HUES6 (cell line): ENCODE results near the gene VPS37D.

Experiments
- H3K27ac ChIP-seq: 2 replicates; pipeline ENCODE4 v1.7.0; 2013; ENCODE audit warnings: low read depth, mild to moderate bottlenecking, low read length, inconsistent platforms
- H3K27me3 ChIP-seq: 2 replicates; pipeline ENCODE4 v1.6.1; 2013; ENCODE audit warnings: low read length; ENCODE audit not compliant: control insufficient read depth, insufficient read depth
- H3K36me3 ChIP-seq: 2 replicates; pipeline ENCODE4 v1.6.1; 2013; ENCODE audit warnings: low read length; ENCODE audit not compliant: control insufficient read depth, insufficient read depth
- H3K4me1 ChIP-seq: 2 replicates; pipeline ENCODE4 v1.6.1; 2013; ENCODE audit warnings: low read length; ENCODE audit not compliant: control insufficient read depth, insufficient read depth
- H3K4me3 ChIP-seq: 2 replicates; pipeline ENCODE4 v1.5.1; 2013; ENCODE audit warnings: low read depth, low read length
- H3K9ac ChIP-seq: one replicate; pipeline ENCODE4 v1.6.1; 2013; ENCODE audit warnings: mild to moderate bottlenecking, low read length
- H3K9me3 ChIP-seq: 2 replicates; pipeline ENCODE4 v1.6.1; 2013; ENCODE audit warnings: low read depth, low read length; ENCODE audit not compliant: control insufficient read depth, insufficient read depth

VPS37D gene

DNA sequence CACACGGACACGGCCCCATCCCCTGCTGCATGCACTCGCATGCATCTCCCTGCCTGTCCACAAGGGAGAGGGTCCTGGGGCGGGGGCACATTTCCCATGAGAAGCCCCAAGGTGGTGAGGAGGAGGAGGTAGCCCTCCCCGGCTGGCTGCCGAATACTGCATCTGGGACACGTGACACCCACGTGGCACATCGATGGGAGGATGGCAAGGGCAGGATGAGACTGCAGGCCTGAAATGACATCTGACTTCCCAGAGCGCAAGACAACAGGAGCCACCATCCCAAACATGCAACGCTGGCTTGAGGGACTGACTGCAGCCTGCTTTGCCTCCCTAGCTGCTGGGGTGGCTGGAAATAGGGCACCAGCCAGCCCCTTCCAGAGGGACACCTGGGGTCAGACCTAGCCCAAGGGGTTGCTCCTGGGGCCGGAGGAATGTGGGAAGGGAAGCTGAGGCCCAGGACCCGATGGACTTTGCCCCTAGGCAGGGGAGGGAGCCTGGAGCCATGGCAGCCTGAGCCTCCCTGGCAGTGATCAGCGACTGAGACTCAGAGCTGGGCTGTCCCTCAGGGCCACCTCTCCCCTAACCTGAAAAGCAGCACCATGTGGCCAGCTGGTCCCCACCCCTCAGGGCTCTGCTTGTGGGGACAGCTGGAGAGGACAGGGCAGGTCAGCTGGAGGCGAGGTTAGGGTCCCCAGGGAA is 31.9 kb downstream of the VPS37D start:
- Histone ChIP-seq H3K27ac (no peak overlapping the region), H3K9ac (no peak overlapping the region)

DNA sequence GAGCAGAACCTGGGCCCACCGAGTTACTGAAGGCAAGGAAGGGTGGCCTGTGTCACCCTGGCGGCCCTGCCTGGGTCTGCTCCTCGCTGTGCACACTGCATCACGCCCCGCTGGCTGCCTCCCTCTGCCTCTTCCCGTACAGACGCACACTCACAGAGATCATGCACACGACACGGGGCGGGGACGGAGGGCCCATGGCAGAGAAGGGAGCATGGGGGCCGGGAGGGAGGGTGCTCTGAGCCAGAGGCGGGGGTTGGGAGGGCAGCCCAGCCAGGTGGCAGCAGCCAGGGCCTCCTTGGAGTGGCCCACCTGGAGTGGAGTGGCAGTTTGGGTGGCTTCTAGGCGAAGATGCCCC is 32.4 kb downstream of the VPS37D start:
- no peaks in the 10 kb centered on the region for H3K27me3 ChIP-seq
- H3K36me3 ChIP-seq, result peaks cover 56% of the 10 kb centered on the region
- H3K27ac ChIP-seq, result no peak overlapping the region
- H3K9me3 ChIP-seq, result no peaks in the 10 kb centered on the region
- H3K4me1 ChIP-seq, result peaks cover 14% of the 10 kb centered on the region
- H3K4me3 ChIP-seq, result no peak overlapping the region
- H3K9ac ChIP-seq, result no peak overlapping the region

More for the DNA sequence above, 31.9 kb downstream of the VPS37D start:
- H3K4me3 ChIP-seq, result no peak overlapping the region
- peaks cover 61% of the 10 kb centered on the region for H3K36me3 ChIP-seq
- no peaks in the 10 kb centered on the region for H3K9me3 ChIP-seq
- no peaks in the 10 kb centered on the region for H3K27me3 ChIP-seq
- H3K4me1 ChIP-seq, result peaks cover 13% of the 10 kb centered on the region

DNA sequence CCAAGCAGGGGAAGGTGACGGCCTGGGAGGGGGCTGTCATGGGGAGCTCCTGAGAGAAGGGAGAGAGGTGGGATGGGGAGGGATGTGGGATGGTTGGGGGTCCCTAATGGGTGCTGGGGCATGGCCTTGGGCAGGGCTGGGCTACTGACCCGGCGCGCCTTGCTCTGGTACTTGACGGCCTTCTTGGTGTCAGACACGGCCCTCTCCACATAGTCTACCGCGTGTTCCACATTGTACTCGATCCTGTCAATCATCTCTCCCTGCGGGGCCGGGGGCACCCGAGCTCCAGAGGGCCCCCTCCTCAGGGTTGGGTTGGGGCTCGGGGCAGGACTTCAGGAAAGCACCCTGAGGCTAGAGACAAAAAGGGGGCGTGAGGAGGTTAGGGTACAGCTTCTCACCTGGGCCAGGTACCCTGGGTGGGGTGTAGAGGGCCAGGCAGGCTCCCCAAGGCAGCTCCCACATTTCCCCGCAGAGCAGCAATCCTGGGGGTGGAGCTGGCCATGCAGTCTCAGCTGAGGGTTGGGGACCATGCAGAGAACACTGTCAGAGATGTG is 33.0 kb downstream of the VPS37D start:
- H3K27me3 ChIP-seq, result no peaks in the 10 kb centered on the region
- H3K4me3 ChIP-seq, result no peak overlapping the region
- H3K4me1 ChIP-seq, result peaks cover 15% of the 10 kb centered on the region
- peaks cover 51% of the 10 kb centered on the region for H3K36me3 ChIP-seq
- no peak overlapping the region for H3K9ac ChIP-seq
- H3K27ac ChIP-seq, result no peak overlapping the region
- no peaks in the 10 kb centered on the region for H3K9me3 ChIP-seq

DNA sequence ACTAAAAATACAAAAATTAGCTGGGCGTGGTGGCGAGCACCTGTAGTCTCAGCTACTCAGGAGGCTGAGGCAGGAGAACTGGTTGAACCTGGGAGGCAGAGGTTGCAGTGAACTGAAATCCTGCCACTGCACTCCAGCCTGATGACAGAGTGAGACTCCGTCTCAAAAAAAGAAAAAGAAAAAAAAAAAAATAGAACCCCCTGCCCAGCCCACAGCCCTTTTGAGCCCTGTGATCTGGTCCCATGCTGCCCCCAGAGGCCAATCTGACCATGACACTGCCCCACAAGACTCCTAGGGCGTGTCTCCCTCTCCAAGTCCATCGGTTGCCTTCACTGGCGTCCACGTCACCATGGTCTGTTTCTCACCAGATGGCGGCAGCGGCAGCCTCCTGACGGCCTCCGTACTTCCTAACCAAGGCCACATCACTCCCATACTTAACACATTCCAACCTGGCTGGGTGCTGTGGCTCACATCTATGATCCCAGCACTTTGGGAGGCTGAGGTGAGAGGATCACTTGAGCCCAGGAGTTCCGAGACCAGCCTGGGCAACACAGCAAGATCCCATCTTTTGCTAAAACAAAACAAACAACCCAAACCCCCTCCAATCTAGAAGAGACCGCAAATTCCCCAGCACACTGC is 33.8 kb downstream of the VPS37D start:
- no peak overlapping the region for H3K9ac ChIP-seq
- H3K27me3 ChIP-seq, result no peaks in the 10 kb centered on the region
- no peak overlapping the region for H3K4me3 ChIP-seq
- H3K27ac ChIP-seq, result no peak overlapping the region
- no peaks in the 10 kb centered on the region for H3K9me3 ChIP-seq
- H3K4me1 ChIP-seq, result peaks cover 22% of the 10 kb centered on the region
- peaks cover 42% of the 10 kb centered on the region for H3K36me3 ChIP-seq

DNA sequence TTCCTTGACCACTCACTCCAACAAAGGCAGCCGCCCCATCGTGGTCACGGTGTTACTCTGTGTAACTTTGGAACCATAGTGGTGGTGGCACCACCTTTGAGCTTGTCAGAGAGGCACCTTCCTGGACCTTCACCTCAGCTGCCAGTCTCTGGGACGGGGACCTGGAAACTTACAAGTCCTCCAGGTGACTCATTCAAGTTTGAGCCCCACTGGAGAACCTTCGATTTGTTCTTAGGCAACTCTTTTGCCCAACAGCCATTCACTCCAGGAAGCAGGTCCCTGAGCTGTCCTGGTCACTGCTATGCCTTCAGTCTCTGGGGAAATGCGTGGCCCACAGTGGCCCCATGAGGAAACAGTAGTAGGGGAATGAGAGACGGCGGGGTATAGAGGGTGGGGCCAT is 34.6 kb downstream of the VPS37D start:
- Histone ChIP-seq H3K4me1 (peaks cover 22% of the 10 kb centered on the region), H3K4me3 (no peak overlapping the region), H3K36me3 (peaks cover 35% of the 10 kb centered on the region), H3K27ac (no peak overlapping the region), H3K9me3 (no peaks in the 10 kb centered on the region), H3K27me3 (no peaks in the 10 kb centered on the region), H3K9ac (no peak overlapping the region)

DNA sequence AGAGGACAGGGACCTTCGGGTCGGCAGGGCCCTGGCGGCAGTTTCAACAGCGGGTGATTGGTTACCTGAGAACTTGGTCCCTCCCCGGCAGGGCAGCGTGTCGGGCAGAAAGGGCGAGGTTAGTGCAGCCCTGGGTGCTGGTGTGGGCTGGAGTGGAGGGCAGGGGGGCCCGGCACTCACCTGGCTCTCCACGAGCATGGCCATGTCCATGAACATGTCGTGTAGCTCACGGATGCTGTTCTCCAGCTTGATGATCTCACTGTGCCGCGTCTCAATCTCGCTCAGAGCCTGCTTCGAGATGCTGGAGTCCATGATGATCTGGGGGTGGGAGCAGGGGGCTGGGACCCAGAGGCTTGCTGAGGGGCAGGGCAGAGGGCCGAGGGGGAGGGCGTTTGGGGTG is 35.0 kb downstream of the VPS37D start:
- H3K4me3 ChIP-seq, result no peak overlapping the region
- no peak overlapping the region for H3K9ac ChIP-seq
- H3K36me3 ChIP-seq, result peaks cover 31% of the 10 kb centered on the region
- no peaks in the 10 kb centered on the region for H3K9me3 ChIP-seq
- peaks cover 22% of the 10 kb centered on the region for H3K4me1 ChIP-seq
- no peaks in the 10 kb centered on the region for H3K27me3 ChIP-seq
- no peak overlapping the region for H3K27ac ChIP-seq

DNA sequence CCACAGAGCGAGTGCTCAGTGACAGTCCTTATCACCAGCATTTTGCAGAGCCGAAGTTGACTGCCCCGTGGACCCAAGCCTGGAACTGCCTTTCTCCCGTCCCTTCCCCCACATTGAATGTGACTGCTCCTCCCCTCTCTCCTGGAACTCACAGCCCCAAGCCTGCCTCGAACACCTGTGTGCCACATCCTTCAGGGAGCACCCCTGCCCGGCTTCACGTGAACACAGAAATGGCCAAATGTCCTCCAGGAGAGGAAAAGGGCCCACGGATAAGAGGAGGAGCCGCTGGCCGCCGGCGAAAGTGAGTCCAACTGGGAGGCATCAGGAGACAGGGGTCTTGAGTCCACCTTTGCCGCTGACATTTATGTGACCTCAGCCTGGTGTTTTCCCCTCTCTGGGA is 35.6 kb downstream of the VPS37D start:
- no peaks in the 10 kb centered on the region for H3K9me3 ChIP-seq
- H3K9ac ChIP-seq, result peak overlapping the region; percentile 22
- H3K36me3 ChIP-seq, result peaks cover 27% of the 10 kb centered on the region
- no peak overlapping the region for H3K27ac ChIP-seq
- H3K27me3 ChIP-seq, result no peaks in the 10 kb centered on the region
- H3K4me3 ChIP-seq, result peak overlapping the region; percentile 49
- peaks cover 22% of the 10 kb centered on the region for H3K4me1 ChIP-seq

DNA sequence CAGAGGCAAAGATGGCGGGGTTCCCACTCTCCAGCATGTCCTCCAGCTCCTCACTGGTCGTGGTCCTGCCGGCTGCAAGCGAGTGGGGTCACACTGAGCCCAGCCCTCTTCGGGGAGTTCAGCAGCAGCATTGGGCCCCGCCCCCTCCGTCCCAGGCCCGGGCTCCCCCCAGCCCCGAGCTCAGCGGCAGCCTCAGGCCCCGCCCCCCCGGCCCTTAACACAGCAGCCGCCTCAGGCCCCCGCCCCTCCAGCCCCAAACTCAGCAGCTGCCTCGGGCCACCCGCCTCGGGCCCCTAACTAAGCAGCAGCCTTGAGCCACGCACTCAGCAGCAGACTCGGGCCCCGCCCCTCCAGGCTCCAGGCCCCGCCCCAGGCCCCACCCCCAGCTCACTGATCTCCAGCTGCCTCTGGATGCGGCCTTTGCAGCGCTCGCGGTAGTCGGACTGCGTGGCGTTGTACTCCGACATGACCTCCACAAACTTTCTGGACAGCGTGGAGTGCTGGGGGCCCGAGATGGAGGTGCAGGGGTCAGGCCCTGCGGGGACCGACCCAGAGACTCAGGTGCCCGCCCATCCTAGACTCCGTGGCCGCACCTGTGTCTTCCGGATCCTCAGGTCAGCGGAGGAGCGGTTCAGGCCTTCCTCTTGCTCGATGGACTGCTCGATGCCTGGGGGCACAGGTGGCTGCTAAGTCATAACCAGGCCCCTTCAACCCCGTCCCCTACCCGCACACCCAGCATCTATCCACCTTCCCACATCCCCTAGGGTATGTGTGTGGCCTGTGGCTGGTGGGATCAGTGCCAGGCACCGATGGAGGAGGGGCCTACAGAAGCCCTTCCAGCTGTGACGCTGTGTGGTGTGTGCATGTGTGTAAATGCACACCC is 36.4 kb downstream of the VPS37D start:
- Histone ChIP-seq H3K4me3 (peak overlapping the region; percentile 49), H3K9ac (no peak overlapping the region), H3K9me3 (no peaks in the 10 kb centered on the region), H3K27ac (no peak overlapping the region), H3K27me3 (no peaks in the 10 kb centered on the region), H3K36me3 (peaks cover 19% of the 10 kb centered on the region), H3K4me1 (peaks cover 22% of the 10 kb centered on the region)

DNA sequence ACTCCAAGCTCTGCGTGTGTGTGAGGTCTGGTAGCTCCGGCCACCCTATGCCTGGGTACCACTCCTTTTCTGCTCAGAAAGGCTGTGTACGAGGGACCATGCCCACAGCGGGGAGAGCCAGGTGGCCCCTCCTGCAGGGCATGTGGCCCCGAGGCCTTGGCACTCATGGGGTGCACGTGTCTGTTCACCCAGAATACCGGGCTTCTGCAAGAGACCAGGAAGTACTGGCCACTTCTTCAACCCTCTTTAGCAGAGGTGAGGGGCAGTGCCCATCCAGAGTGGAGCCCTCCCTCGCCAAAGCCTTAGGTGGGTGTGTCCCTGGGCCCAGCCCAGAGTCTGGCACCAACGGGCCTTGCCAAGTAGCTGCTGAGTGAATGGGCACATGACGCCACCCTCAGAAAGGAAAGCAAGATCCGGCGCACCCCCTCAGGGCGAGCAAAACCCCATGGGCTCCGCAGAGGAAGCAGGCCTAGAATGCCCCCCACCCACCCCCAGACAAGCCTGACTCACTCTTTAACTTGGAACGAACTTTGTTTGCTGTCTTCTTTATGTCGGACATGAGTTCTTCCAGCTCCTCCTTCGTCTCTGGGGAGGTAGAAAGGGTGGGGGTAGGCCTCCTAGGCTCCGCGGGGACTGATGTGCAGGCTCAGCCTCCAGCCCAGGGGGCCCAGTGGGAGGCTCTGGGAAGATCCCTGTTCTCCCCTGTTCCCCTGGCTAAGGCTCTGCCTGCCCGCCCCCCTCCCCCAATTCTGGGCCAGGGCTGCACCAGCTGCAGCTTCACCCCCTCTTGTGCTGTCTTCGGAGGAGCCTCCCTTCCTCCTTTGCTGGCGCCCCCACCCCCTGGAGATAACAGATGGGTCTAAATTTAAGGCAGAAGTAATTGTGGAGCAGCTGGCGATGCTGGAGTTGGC is 37.3 kb downstream of the VPS37D start:
- Histone ChIP-seq H3K4me1 (peaks cover 22% of the 10 kb centered on the region), H3K4me3 (no peak overlapping the region), H3K27me3 (no peaks in the 10 kb centered on the region), H3K9me3 (no peaks in the 10 kb centered on the region), H3K36me3 (peaks cover 10% of the 10 kb centered on the region), H3K27ac (no peak overlapping the region), H3K9ac (no peak overlapping the region)

DNA sequence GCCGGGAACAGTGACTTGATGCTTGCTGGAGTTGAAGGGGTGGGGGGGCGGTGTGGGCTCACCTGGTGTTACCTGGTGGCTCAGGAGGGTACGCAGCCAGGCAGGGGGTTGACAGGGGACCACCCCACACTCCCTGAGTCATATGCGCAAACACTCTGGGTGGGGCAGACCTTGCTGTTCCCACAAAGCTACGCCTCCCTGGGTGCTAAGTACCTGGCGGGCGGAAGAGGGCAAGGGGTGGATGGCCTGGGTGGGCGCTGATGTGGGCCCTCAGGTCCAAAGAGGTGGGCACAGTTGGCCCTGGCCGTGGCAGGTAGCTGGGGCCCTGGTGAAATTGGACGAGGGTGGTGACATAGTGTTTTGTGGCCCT is 37.9 kb downstream of the VPS37D start:
- Histone ChIP-seq H3K27me3 (no peaks in the 10 kb centered on the region), H3K27ac (no peak overlapping the region), H3K9ac (no peak overlapping the region), H3K4me1 (peaks cover 22% of the 10 kb centered on the region), H3K4me3 (no peak overlapping the region), H3K9me3 (no peaks in the 10 kb centered on the region), H3K36me3 (peaks cover 6% of the 10 kb centered on the region; the same call in 1 of the 2 replicates)
